22Rv1 (cell line): ENCODE results near the gene AGMO.

ENCODE experiments used
- ZFX ChIP-seq: fragments of 450-650 bp; IDR thresholded peaks from 2 replicates; pipeline ENCODE4 v1.6.1; 2017; ENCODE audit warnings: antibody characterized with exemption, borderline replicate concordance
- TF ChIP-seq, protein P1 (sequence below): fragments of 450-650 bp; IDR thresholded peaks from 2 replicates; pipeline ENCODE4 v1.5.1; 2017; ENCODE audit warnings: mild to moderate bottlenecking

DNA sequence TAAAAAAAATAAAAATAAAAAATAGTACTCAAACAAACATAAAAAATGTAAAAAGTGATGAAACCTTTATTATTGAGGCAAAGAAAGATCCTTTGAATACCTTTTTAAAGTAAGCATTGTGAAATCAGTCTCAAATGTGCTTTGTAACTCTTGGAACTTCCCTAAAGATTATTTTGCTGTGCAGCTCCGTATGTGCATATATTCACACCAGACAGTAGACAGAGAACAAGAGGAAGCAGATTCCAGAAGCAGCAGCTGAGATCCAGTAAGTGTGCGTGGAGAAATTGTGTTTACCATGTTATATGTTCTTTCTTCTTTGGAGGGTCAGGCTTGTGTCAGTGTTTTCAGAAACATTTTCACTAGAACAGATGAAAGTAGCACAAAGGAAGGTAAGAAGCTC, 324.9 kb downstream of the AGMO start:
- TF ChIP-seq, protein P1, sequence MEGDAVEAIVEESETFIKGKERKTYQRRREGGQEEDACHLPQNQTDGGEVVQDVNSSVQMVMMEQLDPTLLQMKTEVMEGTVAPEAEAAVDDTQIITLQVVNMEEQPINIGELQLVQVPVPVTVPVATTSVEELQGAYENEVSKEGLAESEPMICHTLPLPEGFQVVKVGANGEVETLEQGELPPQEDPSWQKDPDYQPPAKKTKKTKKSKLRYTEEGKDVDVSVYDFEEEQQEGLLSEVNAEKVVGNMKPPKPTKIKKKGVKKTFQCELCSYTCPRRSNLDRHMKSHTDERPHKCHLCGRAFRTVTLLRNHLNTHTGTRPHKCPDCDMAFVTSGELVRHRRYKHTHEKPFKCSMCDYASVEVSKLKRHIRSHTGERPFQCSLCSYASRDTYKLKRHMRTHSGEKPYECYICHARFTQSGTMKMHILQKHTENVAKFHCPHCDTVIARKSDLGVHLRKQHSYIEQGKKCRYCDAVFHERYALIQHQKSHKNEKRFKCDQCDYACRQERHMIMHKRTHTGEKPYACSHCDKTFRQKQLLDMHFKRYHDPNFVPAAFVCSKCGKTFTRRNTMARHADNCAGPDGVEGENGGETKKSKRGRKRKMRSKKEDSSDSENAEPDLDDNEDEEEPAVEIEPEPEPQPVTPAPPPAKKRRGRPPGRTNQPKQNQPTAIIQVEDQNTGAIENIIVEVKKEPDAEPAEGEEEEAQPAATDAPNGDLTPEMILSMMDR: no peak
- TF ChIP-seq ZFX: no peak
